Right ventricle myocardium inferior (tissue), 1 donor: Measurements from ENCODE around the gene TMEM114. TPM values are rescaled to one million over a fixed set of nuclear protein-coding genes. Genes with fewer than 3 reads are reported as not detected.

ENCODE experiments used
- ATAC-seq: fragments of 200-7000 bp; cut with Tn5 transposase; one replicate; pipeline ENCODE4 v1.9.1; 2020; ENCODE audit warnings: mild to moderate bottlenecking, moderate library complexity
- DNase-seq: peaks from one replicate; pipeline ENCODE4 v3.0.0; 2021; ENCODE audit errors: missing footprints
- intact Hi-C: fragments of 100-400 bp; cut with DNase I; formaldehyde crosslinking; loops from one replicate; pipeline ENCODE4 v1.11.0; 2022
- total RNA-seq: library from RNA; stranded (reverse); fragmentation: NEBNext Ultra II Directional; extraction: Animal tissue kit (Norgen Biotek cat#: 25700); gene quantifications from one replicate; pipeline ENCODE4 v1.2.1, GENCODE V29; 2021
- donor health status: DM: no; HTN: yes; CAD: no; lungs with severe emphysema.

Gene TMEM114
- total RNA-seq, 1 donor from 2014 or later: not detected

GRCh38 chr16:8528471-8528870 lies 61.8 kb downstream of the TMEM114 start:
- DNase-seq (no peak), ATAC-seq (no peak)
- intact Hi-C loops: no loop called here

- no peak for ATAC-seq
- intact Hi-C loops: no loop called here
- DNase-seq: no peak
Observed at GRCh38 chr16:8523932-8524331, 66.4 kb downstream of the TMEM114 start.

- intact Hi-C loops: no loop called here
- DNase-seq (no peak), ATAC-seq (no peak)
Observed at GRCh38 chr16:8522757-8523156, 67.6 kb downstream of the TMEM114 start.

- no peak for DNase-seq
- intact Hi-C loops: no loop called here
- no peak for ATAC-seq
Observed at GRCh38 chr16:8519643-8520042, 70.7 kb downstream of the TMEM114 start.

Other genes with a start within 250 kb of the TMEM114 start
- 29.3 TPM for gene METTL22, start 31.2 kb upstream of the TMEM114 start, total RNA-seq
- gene ABAT, start 84.1 kb upstream of the TMEM114 start, total RNA-seq: 3.0 TPM
- gene TMEM186, start 207.1 kb upstream of the TMEM114 start, total RNA-seq: 13.8 TPM
- 15.9 TPM for gene PMM2, start 207.3 kb upstream of the TMEM114 start, total RNA-seq